GM10248 (cell line): Measurements from ENCODE around the gene POU2F1.

Experiments used
- CTCF ChIA-PET: fragments of 300-600 bp; sonication (Branson Sonifier 250); formaldehyde crosslinking; extraction: SDS; loops from one replicate; lab custom pipeline; 2021; ENCODE audit warnings: antibody characterized with exemption; lab: Yijun Ruan, JAX
- POLR2A ChIA-PET: fragments of 350-650 bp; sonication (Branson Sonifier 250); formaldehyde crosslinking; extraction: SDS; loops from one replicate; lab custom pipeline; 2020; ENCODE audit warnings: antibody characterized with exemption; lab: Yijun Ruan, JAX
- DNase-seq: peaks from one replicate; pipeline ENCODE4 v3.0.0; 2012; ENCODE audit errors: extremely low spot score
- CTCF ChIP-seq: IDR thresholded peaks from 2 replicates; pipeline ENCODE4 v1.5.1; 2012; ENCODE audit warnings: mild to moderate bottlenecking, low read depth; ENCODE audit errors: extremely low read depth, missing control alignments, control extremely low read depth

POU2F1 gene

GRCh38 chr1:167331650-167332049 is 111.0 kb downstream of the POU2F1 start:
- POLR2A ChIA-PET: no interaction called here
- DNase-seq: no peak
- no peak for TF ChIP-seq CTCF
- CTCF ChIA-PET: interaction anchor here (1.8 kb wide), 1 partner anchor 12 kb away, joined by 5 read pairs; no protein-coding TSS in a partner anchor

- CTCF ChIA-PET: interaction anchor here (0.6 to 2.3 kb wide), 4 partner anchors 10 to 21 kb away, joined by 3 to 11 read pairs (median 4); no protein-coding TSS in a partner anchor
- TF ChIP-seq CTCF: no peak
- POLR2A ChIA-PET: no interaction called here
- no peak for DNase-seq
These were observed 111.8 kb downstream of the POU2F1 start for GRCh38 chr1:167332503-167332902.

GRCh38 chr1:167333124-167333523 is 112.4 kb downstream of the POU2F1 start:
- CTCF ChIA-PET: interaction anchor here (0.8 to 2.3 kb wide), 2 partner anchors 9 to 11 kb away, joined by 3 to 11 read pairs; no protein-coding TSS in a partner anchor
- no peak for DNase-seq
- TF ChIP-seq CTCF: no peak
- POLR2A ChIA-PET: no interaction called here

- POLR2A ChIA-PET: no interaction called here
- CTCF ChIA-PET: interaction anchor here (0.9 to 2.3 kb wide), 2 partner anchors 9 to 38 kb away, joined by 3 to 11 read pairs; no protein-coding TSS in a partner anchor
- DNase-seq: no peak
- no peak for TF ChIP-seq CTCF
These were observed 113.0 kb downstream of the POU2F1 start for GRCh38 chr1:167333703-167334102.

- no peak for DNase-seq
- POLR2A ChIA-PET: no interaction called here
- no peak for TF ChIP-seq CTCF
- CTCF ChIA-PET: interaction anchor here (1.3 to 2.5 kb wide), 4 partner anchors 10 to 71 kb away, joined by 3 to 9 read pairs (median 4); no protein-coding TSS in a partner anchor
These were observed 118.7 kb downstream of the POU2F1 start for GRCh38 chr1:167339405-167339804.

- no peak for TF ChIP-seq CTCF
- DNase-seq: peak; percentile 33
- ChIA-PET POLR2A (no interaction called here), CTCF (interaction anchor here (0.6 to 2.8 kb wide), 17 partner anchors 8 to 123 kb away, joined by 3 to 23 read pairs (median 4); no protein-coding TSS in a partner anchor)
These were observed 122.2 kb downstream of the POU2F1 start for GRCh38 chr1:167342846-167343245.
